CD14-positive monocyte (primary cell): ENCODE data around the gene MTUS2. TPM values are rescaled to one million over a fixed set of nuclear protein-coding genes. Genes with fewer than 3 reads are reported as not detected.

Experiments used
- DNase-seq, 3 donors: peaks; one replicate each; pipeline ENCODE4 v3.0.0-alpha.2; 2011 to 2022
- H2AFZ ChIP-seq: 2 replicates; pipeline ENCODE4 v1.6.0; 2012; ENCODE audit warnings: mild to moderate bottlenecking, low read depth, low read length, inconsistent platforms; ENCODE audit not compliant: insufficient read depth, poor library complexity, severe bottlenecking
- H3K27ac ChIP-seq, 2 donors: 1 replicate in 1 of 2; 2 replicates in 1 of 2; pipeline ENCODE4 v1.5.1; 2012 to 2013; ENCODE audit warnings: low read length in 2 of 2, control low read depth in 1 of 2, inconsistent platforms in 1 of 2, low read depth in 1 of 2, mild to moderate bottlenecking in 1 of 2
- H3K27me3 ChIP-seq, 2 donors: one replicate each; pipeline versions ENCODE4 v1.6.0 to v1.6.1; 2011 to 2013; ENCODE audit warnings: low read length in 2 of 2; ENCODE audit not compliant: control insufficient read depth in 2 of 2, insufficient read depth in 2 of 2
- H3K36me3 ChIP-seq, 2 donors: replicated peaks in 1 of 2; 1 replicate in 1 of 2; 2 replicates in 1 of 2; pipeline versions ENCODE4 v1.5.1 to v1.6.1; 2012 to 2013; ENCODE audit warnings: low read length in 2 of 2, control low read depth in 1 of 2, inconsistent platforms in 1 of 2, mild to moderate bottlenecking in 1 of 2; ENCODE audit not compliant: insufficient read depth in 2 of 2, control insufficient read depth in 1 of 2
- H3K4me1 ChIP-seq, 2 donors: 1 replicate in 1 of 2; 2 replicates in 1 of 2; pipeline versions ENCODE4 v1.5.1 to v1.6.1; 2012 to 2013; ENCODE audit warnings: low read length in 2 of 2, control low read depth in 1 of 2, inconsistent platforms in 1 of 2, mild to moderate bottlenecking in 1 of 2, moderate library complexity in 1 of 2; ENCODE audit not compliant: insufficient read depth in 2 of 2, control insufficient read depth in 1 of 2
- H3K4me2 ChIP-seq: replicated peaks from 2 replicates; pipeline ENCODE3; 2012; ENCODE audit warnings: low read length, moderate library complexity, mild to moderate bottlenecking; ENCODE audit not compliant: poor library complexity, severe bottlenecking; ENCODE audit errors: extremely low read depth
- H3K4me3 ChIP-seq, 3 experiments: fragments of 200-600 bp in 1 of 3; sonication (generic) in 1 of 3; replicated peaks in 1 of 3; 1 replicate in 2 of 3; 2 replicates in 1 of 3; pipeline ENCODE4 v1.5.1; 2011 to 2013; ENCODE audit warnings: low read length in 3 of 3, mild to moderate bottlenecking in 3 of 3, control low read depth in 2 of 3, low read depth in 2 of 3, inconsistent platforms in 1 of 3, moderate library complexity in 1 of 3
- H3K79me2 ChIP-seq: 2 replicates; pipeline ENCODE4 v1.6.0; 2012; ENCODE audit warnings: mild to moderate bottlenecking, control low read depth, inconsistent platforms, low read length, moderate library complexity; ENCODE audit not compliant: insufficient read depth
- H3K9ac ChIP-seq: 2 replicates; pipeline ENCODE4 v1.6.0; 2017; ENCODE audit warnings: low read length, mild to moderate bottlenecking; ENCODE audit not compliant: insufficient read depth, poor library complexity, severe bottlenecking
- H3K9me3 ChIP-seq, 2 donors: replicated peaks in 1 of 2; 1 replicate in 1 of 2; 2 replicates in 1 of 2; pipeline versions ENCODE4 v1.5.1 to v1.6.1; 2012 to 2013; ENCODE audit warnings: low read length in 2 of 2, control low read depth in 1 of 2; ENCODE audit not compliant: control insufficient read depth in 1 of 2, insufficient read depth in 1 of 2
- H4K20me1 ChIP-seq: 2 replicates; pipeline ENCODE4 v1.6.0; 2012; ENCODE audit warnings: mild to moderate bottlenecking, low read length, control low read depth, moderate library complexity; ENCODE audit not compliant: insufficient read depth
- H3K27ac Mint-ChIP-seq, 7 donors: one replicate each; pipeline ENCODE4 v1.8.0; 2020; ENCODE audit warnings: mild to moderate bottlenecking in 7 of 7, mixed read lengths in 7 of 7, moderate library complexity in 6 of 7, inconsistent platforms in 2 of 7
- H3K27me3 Mint-ChIP-seq, 3 donors: one replicate each; pipeline ENCODE4 v1.8.0; 2021 to 2022; ENCODE audit warnings: low read depth in 3 of 3, mild to moderate bottlenecking in 3 of 3, mixed read lengths in 3 of 3, moderate library complexity in 3 of 3, inconsistent platforms in 1 of 3
- H3K36me3 Mint-ChIP-seq, 2 donors: one replicate each; pipeline ENCODE4 v1.8.0; 2020; ENCODE audit warnings: mixed read lengths in 2 of 2, inconsistent platforms in 1 of 2, mild to moderate bottlenecking in 1 of 2
- H3K4me1 Mint-ChIP-seq: one replicate; pipeline ENCODE4 v1.8.0; 2020; ENCODE audit warnings: mild to moderate bottlenecking, mixed read lengths
- H3K4me3 Mint-ChIP-seq, 2 donors: one replicate each; pipeline ENCODE4 v1.8.0; 2020; ENCODE audit warnings: mild to moderate bottlenecking in 2 of 2, mixed read lengths in 2 of 2, moderate library complexity in 1 of 2
- H3K9me3 Mint-ChIP-seq, 7 donors: one replicate each; pipeline ENCODE4 v1.8.0; 2020 to 2022; ENCODE audit warnings: mixed read lengths in 7 of 7, mild to moderate bottlenecking in 6 of 7, moderate library complexity in 6 of 7, inconsistent platforms in 2 of 7
- WGBS: methylation state at CpG from one replicate; pipeline ENCODE4 v1.1.5; 2013; ENCODE audit warnings: missing lambda C conversion rate; ENCODE audit not compliant: insufficient coverage; 5-methylcytosine and 5-hydroxymethylcytosine counted together
- intact Hi-C, 2 donors: fragments of 100-400 bp; cut with micrococcal nuclease; formaldehyde crosslinking; loops; one replicate each; pipeline versions ENCODE4 v1.15.0 to v1.15.1; 2023
- polyA plus RNA-seq, 3 donors: library from polyadenylated mRNA; depleted of rRNA in 1 of 3; unstranded in 2 of 3; stranded (reverse) in 1 of 3; fragments of 300-500 nt in 2 of 3; fragments of >200 nt in 1 of 3; fragmentation: Illumina TruSeq in 2 of 3; gene quantifications; 1 replicate in 2 of 3; 2 replicates in 1 of 3; pipeline ENCODE4 v1.2.3, GENCODE V29; 2012 to 2021
- TF ChIP-seq, protein P1 (sequence below): fragments of 200-600 bp; IDR thresholded peaks from one replicate; pipeline ENCODE4 v1.8.0; 2022; ENCODE audit warnings: antibody characterized with exemption, mild to moderate bottlenecking

MTUS2 gene
- polyA plus RNA-seq, 3 donors: 0.04 TPM; not detected in 2

DNA sequence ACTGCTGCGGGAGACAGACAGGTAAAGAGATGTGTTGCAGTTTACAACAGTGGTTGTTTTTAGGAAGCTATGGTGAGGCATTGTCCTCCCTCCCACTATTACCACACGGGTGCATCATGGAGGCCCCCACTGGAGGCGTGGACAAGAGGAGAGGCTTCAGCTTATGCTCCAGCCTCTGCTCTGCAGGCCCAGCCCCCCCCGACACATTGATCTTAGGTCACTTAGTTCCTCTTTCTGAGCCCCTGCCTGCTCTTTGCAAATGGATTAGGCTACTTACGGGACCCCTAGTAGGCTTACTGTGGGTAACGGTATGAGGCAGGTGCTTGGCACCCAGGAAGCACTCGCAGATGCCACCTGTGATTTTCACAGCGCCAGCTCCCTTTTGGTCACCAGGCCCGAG lies 651.4 kb downstream of the MTUS2 start:
- TF ChIP-seq, protein P1, sequence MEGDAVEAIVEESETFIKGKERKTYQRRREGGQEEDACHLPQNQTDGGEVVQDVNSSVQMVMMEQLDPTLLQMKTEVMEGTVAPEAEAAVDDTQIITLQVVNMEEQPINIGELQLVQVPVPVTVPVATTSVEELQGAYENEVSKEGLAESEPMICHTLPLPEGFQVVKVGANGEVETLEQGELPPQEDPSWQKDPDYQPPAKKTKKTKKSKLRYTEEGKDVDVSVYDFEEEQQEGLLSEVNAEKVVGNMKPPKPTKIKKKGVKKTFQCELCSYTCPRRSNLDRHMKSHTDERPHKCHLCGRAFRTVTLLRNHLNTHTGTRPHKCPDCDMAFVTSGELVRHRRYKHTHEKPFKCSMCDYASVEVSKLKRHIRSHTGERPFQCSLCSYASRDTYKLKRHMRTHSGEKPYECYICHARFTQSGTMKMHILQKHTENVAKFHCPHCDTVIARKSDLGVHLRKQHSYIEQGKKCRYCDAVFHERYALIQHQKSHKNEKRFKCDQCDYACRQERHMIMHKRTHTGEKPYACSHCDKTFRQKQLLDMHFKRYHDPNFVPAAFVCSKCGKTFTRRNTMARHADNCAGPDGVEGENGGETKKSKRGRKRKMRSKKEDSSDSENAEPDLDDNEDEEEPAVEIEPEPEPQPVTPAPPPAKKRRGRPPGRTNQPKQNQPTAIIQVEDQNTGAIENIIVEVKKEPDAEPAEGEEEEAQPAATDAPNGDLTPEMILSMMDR: no peak
- WGBS: 57% methylated on average over 6 of the region's 9 CpGs
- no peaks in the 10 kb centered on the region for H4K20me1 ChIP-seq

DNA sequence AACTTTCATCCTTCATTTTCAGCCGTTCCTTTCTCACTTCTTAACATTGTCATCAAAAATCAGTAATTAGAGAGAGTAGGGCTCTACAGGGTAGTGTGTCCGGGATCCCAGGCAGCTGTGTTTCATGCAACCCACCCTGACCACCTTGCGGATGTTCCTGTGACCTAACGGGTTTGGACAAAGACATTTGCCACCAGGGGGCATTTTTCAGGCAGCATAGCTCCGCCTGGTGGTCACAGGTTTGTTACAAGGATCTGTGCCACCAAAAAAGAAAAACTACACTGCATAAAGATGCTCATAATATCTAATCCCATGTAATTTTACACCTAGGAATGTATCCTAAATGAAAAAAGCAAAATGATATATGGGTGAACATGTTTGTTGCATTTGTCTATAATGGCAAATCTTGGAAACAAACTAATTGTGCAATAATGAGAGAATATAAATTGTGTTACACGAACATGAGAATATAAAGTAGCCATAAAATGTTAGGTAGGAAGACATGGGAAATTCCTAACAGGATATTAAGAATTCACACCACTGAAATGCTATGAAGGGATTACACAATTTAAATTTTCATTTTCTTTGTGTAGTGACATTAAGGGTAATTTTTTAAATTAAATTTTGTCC lies 652.3 kb downstream of the MTUS2 start:
- H3K27ac Mint-ChIP-seq: peak overlapping the region in 2 of 7 donors; percentile 50 to 66
- no peaks in the 10 kb centered on the region for H3K9me3 ChIP-seq
- H3K9me3 Mint-ChIP-seq: no peaks in the 10 kb centered on the region
- H3K4me1 Mint-ChIP-seq: peaks cover 11% of the 10 kb centered on the region
- H3K27me3 ChIP-seq: no peaks in the 10 kb centered on the region
- 53% methylated on average over 3 of the region's 6 CpGs for WGBS
- peaks cover 13 to 16% of the 10 kb centered on the region in 2 donors for H3K4me1 ChIP-seq
- no peak overlapping the region for H3K9ac ChIP-seq
- no peak overlapping the region for H2AFZ ChIP-seq
- intact Hi-C loops: no loop called here
- H4K20me1 ChIP-seq: no peaks in the 10 kb centered on the region
- H3K4me3 Mint-ChIP-seq: peak overlapping the region; percentile 27 to 60
- no peak overlapping the region for H3K27ac ChIP-seq
- no peaks in the 10 kb centered on the region for H3K79me2 ChIP-seq
- no peaks in the 10 kb centered on the region for H3K36me3 ChIP-seq
- TF ChIP-seq, protein P1: peak; percentile 99
- H3K4me3 ChIP-seq: no peak overlapping the region
- H3K4me2 ChIP-seq: no peak overlapping the region
- DNase-seq: peak; percentile 44 to 62 (median 58)
- no peaks in the 10 kb centered on the region for H3K36me3 Mint-ChIP-seq
- H3K27me3 Mint-ChIP-seq: peaks cover 1 to 3% (median 1%) of the 10 kb centered on the region in 3 donors

More for the DNA sequence above, 651.4 kb downstream of the MTUS2 start:
- Histone ChIP-seq H3K4me3 (peak overlapping the region in 1 of 3 experiments; percentile 20), H3K9ac (no peak overlapping the region), H3K4me1 (peaks cover 16 to 22% of the 10 kb centered on the region in 2 donors), H2AFZ (peak overlapping the region; percentile 56), H3K27me3 (no peaks in the 10 kb centered on the region), H3K36me3 (no peaks in the 10 kb centered on the region), H3K79me2 (no peaks in the 10 kb centered on the region), H3K4me2 (no peak overlapping the region), H3K27ac (no peak overlapping the region), H3K9me3 (no peaks in the 10 kb centered on the region)
- Mint-ChIP-seq H3K36me3 (no peaks in the 10 kb centered on the region), H3K27me3 (no peaks in the 10 kb centered on the region), H3K4me1 (peaks cover 14% of the 10 kb centered on the region), H3K27ac (no peak overlapping the region), H3K4me3 (peak overlapping the region in 1 of 2 donors; percentile 51), H3K9me3 (no peaks in the 10 kb centered on the region)
- intact Hi-C loops: no loop called here
- DNase-seq: peak; percentile 33 to 65 (median 49)
